Esophagus muscularis mucosa (tissue), 4 donors: Measurements from ENCODE around the gene ZFHX2.

Experiments
- CTCF ChIP-seq, 3 experiments: fragments of 200-600 bp in 2 of 3; fragments of 450-650 bp in 1 of 3; sonication (generic) in 2 of 3; IDR thresholded peaks; one replicate each; pipeline ENCODE4 v1.5.1; 2017 to 2019; ENCODE audit warnings: antibody characterized with exemption in 3 of 3, mild to moderate bottlenecking in 2 of 3, moderate library complexity in 1 of 3
- EP300 ChIP-seq: sonication (generic); formaldehyde crosslinking; IDR thresholded peaks from one replicate; pipeline ENCODE4 v1.6.1; 2017; ENCODE audit warnings: antibody characterized with exemption
- POLR2A ChIP-seq: fragments of 450-650 bp; IDR thresholded peaks from one replicate; pipeline ENCODE4 v1.6.1; 2017; ENCODE audit warnings: antibody characterized with exemption, moderate library complexity, mild to moderate bottlenecking, low read depth

- TF ChIP-seq CTCF (IDR thresholded peaks at IDR 0.05) (no peak), EP300 (no peak), POLR2A (no peak)
These were observed 21.9 kb upstream of the ZFHX2 start for GRCh38 chr14:23573384-23574015.
